ENCODE measurements around the gene CCL28.
"Not testable (repeated sequence)": the region's sequence is repeated elsewhere in the genome, so short reads cannot be mapped to it uniquely, and the experiment has no call there.

The CCL28 gene

DNA sequence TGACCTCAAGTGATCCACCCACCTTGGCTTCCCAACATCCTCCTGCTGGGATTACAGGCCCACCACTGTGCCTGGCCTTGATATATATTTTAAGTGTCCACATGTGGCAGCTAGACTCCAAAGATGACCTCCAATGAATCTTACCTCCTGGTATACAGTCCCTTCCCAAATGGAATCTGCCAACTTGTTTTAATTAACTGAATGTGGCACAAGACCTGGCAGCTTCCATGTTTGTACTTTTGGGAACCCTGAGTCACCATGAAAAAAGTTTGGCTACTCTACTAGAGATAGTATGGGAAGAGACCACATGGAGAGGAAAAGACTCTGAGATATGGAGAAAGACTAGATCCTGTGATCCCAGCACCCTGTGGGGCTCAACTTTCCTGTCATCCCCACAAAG is 42.5 kb downstream of the CCL28 start:
- no peak for TF ChIP-seq CTCF (IDR thresholded peaks at IDR 0.05; ENCODE audit: insufficient read depth, low read length, poor library complexity, severe bottlenecking)
- no peak for DNase-seq (ENCODE audit: extremely low read depth, insufficient read length)
- Histone ChIP-seq H3K36me3 (ENCODE audit: control insufficient read depth, insufficient read depth, low read length) (no peaks in the 10 kb centered on the region), H3K27me3 (replicated peaks; ENCODE audit: control insufficient read depth, insufficient read depth, low read length) (no peaks in the 10 kb centered on the region), H3K4me3 (replicated peaks; ENCODE audit: low read depth, low read length) (no peak overlapping the region)

- Histone ChIP-seq H3K27me3 (replicated peaks; ENCODE audit: control insufficient read depth, insufficient read depth, low read length) (no peaks in the 10 kb centered on the region), H3K36me3 (ENCODE audit: control insufficient read depth, insufficient read depth, low read length) (no peaks in the 10 kb centered on the region), H3K4me3 (replicated peaks; ENCODE audit: low read depth, low read length) (no peak overlapping the region)
- no peak for DNase-seq (ENCODE audit: extremely low read depth, insufficient read length)
- TF ChIP-seq CTCF (IDR thresholded peaks at IDR 0.05; ENCODE audit: insufficient read depth, low read length, poor library complexity, severe bottlenecking), result no peak
These were observed 44.1 kb downstream of the CCL28 start for GRCh38 chr5:43367909-43368669.

- H3K4me3 ChIP-seq (replicated peaks; ENCODE audit: low read depth, low read length), result no peak overlapping the region
- H3K27me3 ChIP-seq (replicated peaks; ENCODE audit: control insufficient read depth, insufficient read depth, low read length), result no peaks in the 10 kb centered on the region
- no peak for TF ChIP-seq CTCF (IDR thresholded peaks at IDR 0.05; ENCODE audit: insufficient read depth, low read length, poor library complexity, severe bottlenecking)
- no peak for DNase-seq (ENCODE audit: extremely low read depth, insufficient read length)
- no peaks in the 10 kb centered on the region for H3K36me3 ChIP-seq (ENCODE audit: control insufficient read depth, insufficient read depth, low read length)
These were observed 44.7 kb downstream of the CCL28 start for GRCh38 chr5:43367453-43367852.

- H3K27me3 ChIP-seq (replicated peaks; ENCODE audit: control insufficient read depth, insufficient read depth, low read length); H3K4me3 ChIP-seq (replicated peaks; ENCODE audit: low read depth, low read length); DNase-seq (ENCODE audit: extremely low read depth, insufficient read length); H3K36me3 ChIP-seq (ENCODE audit: control insufficient read depth, insufficient read depth, low read length): not testable (repeated sequence)
These were observed 45.4 kb downstream of the CCL28 start for GRCh38 chr5:43366680-43367246.

DNA sequence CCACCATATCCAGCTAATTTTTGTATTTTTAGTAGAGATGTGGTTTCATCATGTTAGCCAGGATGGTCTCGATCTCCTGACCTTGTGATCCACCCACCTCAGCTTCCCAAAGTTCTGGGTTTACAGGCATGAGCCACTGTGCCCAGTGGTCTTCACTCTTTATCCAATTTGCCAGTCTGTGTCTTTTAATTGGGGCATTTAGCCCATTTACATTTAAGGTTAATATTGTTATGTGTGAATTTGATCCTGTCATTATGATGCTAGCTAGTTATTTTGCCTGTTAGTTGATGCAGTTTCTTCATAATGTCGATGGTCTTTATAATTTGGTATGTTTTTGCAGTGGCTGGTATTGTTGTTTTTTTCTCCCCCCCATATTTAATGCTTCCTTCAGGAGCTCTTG is 47.0 kb downstream of the CCL28 start:
- H3K4me3 ChIP-seq (replicated peaks; ENCODE audit: low read depth, low read length); DNase-seq (ENCODE audit: extremely low read depth, insufficient read length); H3K36me3 ChIP-seq (ENCODE audit: control insufficient read depth, insufficient read depth, low read length); H3K27me3 ChIP-seq (replicated peaks; ENCODE audit: control insufficient read depth, insufficient read depth, low read length): not testable (repeated sequence)

DNA sequence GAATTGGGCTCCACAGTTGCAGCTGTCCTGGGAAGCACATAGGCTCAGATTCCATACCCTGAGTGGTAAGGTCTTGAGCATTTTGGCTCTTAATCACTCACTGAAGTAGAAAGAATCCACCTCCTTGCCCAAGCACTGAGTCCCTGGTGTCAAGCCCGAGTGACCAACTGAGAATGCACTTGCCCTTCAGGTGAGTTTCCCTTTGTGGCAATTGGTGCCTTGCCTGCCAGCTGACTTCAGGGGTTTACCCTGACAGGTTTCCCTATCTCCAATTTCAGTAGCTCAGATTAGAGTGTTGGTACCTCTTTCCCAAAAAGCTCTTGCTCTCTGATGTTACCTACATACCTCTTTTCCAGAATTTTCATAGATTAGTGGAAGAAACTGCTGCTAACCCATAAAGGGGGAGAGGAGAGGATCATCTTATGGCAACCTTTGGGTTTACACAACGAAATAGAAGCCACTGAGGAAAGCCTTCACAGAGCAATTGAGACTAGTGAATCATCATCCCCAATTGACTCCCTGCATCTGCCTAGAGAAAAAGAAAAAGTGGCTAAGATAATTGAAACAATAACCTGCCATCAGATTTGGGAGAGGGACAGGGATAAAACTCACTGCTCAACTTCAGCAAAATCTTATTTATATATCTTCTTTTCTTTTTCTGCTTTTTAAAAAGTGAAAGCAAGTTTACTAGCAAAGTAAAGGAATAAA is 48.6 kb downstream of the CCL28 start:
- no peak for DNase-seq (ENCODE audit: extremely low read depth, insufficient read length)
- no peaks in the 10 kb centered on the region for H3K36me3 ChIP-seq (ENCODE audit: control insufficient read depth, insufficient read depth, low read length)
- no peak for TF ChIP-seq CTCF (IDR thresholded peaks at IDR 0.05; ENCODE audit: insufficient read depth, low read length, poor library complexity, severe bottlenecking)
- no peaks in the 10 kb centered on the region for H3K27me3 ChIP-seq (replicated peaks; ENCODE audit: control insufficient read depth, insufficient read depth, low read length)
- H3K4me3 ChIP-seq (replicated peaks; ENCODE audit: low read depth, low read length), result no peak overlapping the region
